GM21423 (cell line): ENCODE results near the gene AUH.

Experiments
- ATAC-seq: cut with Tn5 transposase; IDR thresholded peaks from one replicate; pipeline ENCODE4 v1.9.1; 2021; ENCODE audit warnings: mild to moderate bottlenecking, moderate library complexity; ENCODE audit not compliant: unreplicated experiment

The AUH gene

DNA sequence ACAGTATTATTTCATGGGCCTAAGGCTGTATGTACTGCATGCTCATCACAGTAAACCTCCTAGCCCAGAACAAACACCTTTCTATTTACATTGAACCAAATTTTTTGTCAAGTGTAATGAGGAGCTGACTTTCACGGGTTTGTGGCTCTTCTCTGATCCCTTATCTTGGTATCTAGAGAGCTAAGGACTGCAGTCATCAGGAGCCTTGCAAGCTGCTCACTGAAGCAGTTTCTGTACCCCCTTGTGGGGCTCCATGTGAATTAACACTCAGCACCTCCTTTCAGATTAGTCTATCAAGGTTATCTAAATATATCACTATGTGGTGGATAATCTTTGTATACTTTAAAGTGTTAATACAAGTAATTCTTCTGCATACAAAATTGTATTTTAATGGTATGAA, 108.2 kb downstream of the AUH start:
- no peak for ATAC-seq

- ATAC-seq: no peak
Measured at GRCh38 chr9:91248707-91249106, 113.0 kb downstream of the AUH start.

DNA sequence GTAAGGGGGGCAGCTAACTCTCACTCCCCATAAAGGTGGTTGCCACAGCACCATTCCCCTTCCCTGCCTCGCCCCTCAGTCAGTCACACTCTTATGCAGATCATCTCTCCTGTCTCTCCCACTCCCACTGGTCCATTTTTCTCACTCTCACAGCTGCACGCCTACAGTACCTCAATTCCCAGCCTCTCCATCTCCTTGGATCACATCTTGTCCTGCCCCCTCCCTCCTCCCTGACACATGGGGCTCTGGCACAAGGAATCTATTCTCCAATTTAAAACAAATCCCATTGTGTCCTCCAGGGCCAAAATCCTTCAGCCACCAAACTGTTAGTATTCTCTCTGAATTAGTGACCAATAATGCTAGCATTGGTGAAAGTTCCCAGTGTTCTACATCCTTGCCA, 114.4 kb downstream of the AUH start:
- no peak for ATAC-seq

DNA sequence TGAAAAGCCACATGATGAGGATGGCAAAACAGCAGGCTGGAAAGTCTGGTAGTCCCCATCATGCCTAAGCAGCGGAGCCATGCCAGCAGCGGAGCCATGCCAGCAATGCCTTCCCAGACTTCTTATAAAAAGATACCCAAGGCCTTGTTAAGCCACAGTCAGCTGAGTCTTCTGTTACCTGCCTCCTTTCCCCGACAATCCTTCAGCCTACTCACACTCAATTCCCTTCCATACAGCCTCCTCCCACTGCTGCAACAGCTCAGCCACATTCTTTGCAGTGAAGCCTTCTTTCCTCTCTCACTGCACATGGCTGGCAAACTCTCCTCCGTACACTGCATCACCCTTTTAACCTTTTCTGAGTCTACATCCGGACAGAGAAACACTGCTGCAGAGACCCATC, 114.9 kb downstream of the AUH start:
- ATAC-seq: no peak

GRCh38 chr9:91245431-91246313, 116.0 kb downstream of the AUH start:
- peak; percentile 49 for ATAC-seq

GRCh38 chr9:91243029-91243428, 118.7 kb downstream of the AUH start:
- no peak for ATAC-seq

GRCh38 chr9:91241909-91242308, 119.8 kb downstream of the AUH start:
- no peak for ATAC-seq

DNA sequence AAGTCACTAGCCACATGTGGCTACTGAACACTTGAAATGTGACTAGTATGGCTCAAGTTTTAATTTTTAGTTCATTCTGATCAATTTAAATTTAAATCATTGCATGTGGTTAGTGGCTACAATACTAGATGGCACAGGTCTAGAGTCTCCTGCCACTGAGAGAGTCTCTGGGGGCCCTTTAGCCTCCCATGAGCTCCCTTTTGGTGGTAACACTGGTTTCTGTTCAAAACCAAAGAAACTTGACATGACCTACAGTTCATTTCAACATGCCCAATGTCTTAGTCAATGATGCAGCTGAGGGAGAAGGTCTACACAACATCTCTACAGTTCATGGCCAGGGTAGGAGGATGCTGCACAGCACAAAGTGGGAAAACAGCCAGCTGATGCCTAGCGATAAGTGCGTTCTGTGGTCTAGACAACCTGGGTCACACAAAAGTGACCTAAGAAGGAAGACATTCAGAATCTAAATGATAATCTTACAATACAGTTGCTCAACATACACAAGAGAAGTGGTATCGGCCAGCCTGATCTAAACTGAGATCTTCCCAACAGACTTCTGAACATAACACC, 121.0 kb downstream of the AUH start:
- ATAC-seq: no peak

GRCh38 chr9:91239367-91240111, 122.2 kb downstream of the AUH start:
- ATAC-seq: no peak

DNA sequence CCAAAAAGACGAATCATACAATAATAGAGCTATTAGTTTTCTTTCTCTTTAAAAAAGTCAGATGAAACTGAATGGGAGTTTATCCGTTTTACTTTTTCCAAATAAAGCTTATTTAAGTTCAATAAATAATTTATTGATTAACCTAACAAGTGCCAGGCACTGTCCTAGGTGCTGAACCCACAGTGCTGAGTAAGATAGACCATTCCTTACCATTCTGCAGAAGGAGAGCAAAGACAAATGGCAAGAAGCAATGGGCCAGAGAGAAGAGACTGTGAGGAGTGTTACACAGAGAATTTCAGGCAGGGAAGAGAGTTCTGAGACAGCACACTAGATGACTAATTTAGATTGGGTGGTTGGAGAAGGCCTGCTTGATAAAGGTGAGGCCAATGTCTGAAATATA, 127.2 kb downstream of the AUH start:
- no peak for ATAC-seq

GRCh38 chr9:91231619-91232018, 130.1 kb downstream of the AUH start:
- no peak for ATAC-seq

DNA sequence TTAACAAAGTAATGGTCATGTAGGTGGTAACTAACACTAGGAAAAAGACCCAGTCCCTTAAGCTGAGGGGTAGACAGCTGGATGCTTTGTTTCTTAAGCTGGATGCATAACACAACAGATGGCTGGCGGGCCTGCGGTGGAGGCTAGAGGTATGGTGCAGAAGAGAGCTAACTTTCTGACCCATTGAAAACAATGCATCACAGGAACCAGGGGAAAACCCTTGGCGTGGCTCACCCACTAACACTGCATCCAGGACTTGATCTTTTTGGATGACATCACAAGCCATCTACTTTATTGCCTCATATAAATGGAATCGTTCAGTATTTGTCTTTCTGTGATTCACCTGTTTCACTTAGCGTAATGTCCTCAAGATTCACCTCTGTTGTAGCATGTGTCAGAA, 138.7 kb downstream of the AUH start:
- ATAC-seq: no peak

GRCh38 chr9:91222457-91222856, 139.3 kb downstream of the AUH start:
- no peak for ATAC-seq

DNA sequence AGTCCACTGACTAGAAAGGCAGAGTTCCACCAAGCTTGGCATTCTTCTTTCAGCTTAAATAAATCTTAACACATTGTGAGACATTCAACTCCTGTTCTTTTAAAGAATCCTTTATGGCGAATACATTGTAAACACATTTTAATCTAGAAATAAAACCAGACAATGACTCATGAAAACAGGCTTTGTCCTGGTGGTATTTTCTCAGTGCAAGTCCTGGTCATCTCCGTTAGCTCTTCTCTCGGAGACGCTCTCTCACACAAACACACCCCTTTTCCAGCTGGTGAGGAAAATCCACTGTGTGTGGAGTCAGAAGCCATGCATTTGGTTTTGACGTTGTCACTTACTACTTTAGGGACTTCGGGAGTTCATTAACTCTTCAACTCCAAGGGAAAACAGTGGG, 140.4 kb downstream of the AUH start:
- no peak for ATAC-seq

GRCh38 chr9:91220491-91221135, 141.1 kb downstream of the AUH start:
- ATAC-seq: no peak

DNA sequence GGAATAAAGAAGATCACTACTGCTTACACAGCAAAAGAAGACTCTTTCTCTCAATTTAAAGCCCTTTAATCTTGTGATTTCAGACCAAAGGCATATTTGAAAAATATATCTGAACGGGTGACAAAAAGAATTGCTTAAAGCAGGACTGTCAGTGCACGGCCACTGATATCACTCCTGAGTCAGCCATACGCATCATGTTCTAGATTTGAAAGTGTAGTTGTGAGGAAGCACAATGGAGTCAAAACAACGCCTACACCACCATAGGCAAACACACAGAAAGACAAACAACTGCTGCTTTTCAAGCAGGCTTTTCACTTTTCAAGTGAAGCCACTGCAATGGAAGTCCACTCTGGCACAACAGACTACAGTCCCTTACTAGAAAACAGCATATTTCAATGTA, 141.7 kb downstream of the AUH start:
- no peak for ATAC-seq

GRCh38 chr9:91219557-91219956, 142.2 kb downstream of the AUH start:
- no peak for ATAC-seq

GRCh38 chr9:91217388-91217787, 144.3 kb downstream of the AUH start:
- no peak for ATAC-seq

- no peak for ATAC-seq
Measured at GRCh38 chr9:91214867-91215266, 146.9 kb downstream of the AUH start.

DNA sequence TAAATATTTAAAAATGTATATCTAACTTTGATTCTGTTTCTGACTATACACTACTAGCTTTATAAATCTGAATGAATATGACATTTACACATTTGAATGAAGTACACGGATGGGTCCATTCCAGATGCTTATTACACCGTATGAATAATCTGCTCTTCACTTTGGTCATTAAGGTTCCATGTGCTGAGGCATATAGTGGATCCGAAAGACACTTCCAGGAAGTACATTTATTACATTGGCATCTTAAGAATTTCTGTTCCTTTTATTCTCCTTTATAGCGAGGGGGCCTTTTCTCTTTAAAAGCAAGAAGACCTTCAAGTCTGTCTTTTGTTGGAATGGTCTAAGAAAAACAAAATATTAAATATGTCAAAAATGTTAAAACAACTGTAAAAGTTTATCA, 147.6 kb downstream of the AUH start:
- ATAC-seq: no peak

GRCh38 chr9:91212596-91213243, 149.0 kb downstream of the AUH start:
- ATAC-seq: no peak
